ENCODE results near the gene PPFIA2.

DNA sequence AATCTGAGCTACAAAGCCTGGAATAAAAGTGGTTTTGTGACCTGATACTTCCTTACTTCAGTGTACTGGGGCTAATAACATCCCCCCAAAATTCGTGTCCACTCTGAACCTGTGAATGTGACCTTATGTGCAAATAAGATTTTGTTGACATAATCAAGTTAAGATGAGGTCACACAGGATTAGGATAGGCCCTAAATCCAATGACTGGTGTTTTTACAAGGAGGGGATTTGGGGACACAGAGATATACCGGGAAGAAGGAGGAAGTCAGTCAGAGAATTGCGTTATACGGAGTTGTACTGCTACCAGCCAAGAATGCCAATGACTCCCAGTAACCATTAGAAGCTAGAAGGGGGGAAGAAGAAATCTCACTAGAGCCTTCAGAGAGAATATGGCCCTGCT is 381.4 kb downstream of the PPFIA2 start:
- TF ChIP-seq, protein P1, sequence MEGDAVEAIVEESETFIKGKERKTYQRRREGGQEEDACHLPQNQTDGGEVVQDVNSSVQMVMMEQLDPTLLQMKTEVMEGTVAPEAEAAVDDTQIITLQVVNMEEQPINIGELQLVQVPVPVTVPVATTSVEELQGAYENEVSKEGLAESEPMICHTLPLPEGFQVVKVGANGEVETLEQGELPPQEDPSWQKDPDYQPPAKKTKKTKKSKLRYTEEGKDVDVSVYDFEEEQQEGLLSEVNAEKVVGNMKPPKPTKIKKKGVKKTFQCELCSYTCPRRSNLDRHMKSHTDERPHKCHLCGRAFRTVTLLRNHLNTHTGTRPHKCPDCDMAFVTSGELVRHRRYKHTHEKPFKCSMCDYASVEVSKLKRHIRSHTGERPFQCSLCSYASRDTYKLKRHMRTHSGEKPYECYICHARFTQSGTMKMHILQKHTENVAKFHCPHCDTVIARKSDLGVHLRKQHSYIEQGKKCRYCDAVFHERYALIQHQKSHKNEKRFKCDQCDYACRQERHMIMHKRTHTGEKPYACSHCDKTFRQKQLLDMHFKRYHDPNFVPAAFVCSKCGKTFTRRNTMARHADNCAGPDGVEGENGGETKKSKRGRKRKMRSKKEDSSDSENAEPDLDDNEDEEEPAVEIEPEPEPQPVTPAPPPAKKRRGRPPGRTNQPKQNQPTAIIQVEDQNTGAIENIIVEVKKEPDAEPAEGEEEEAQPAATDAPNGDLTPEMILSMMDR (IDR thresholded peaks at IDR 0.05; ENCODE audit: low read length) = no peak
- no peak for TF ChIP-seq EZH2 (IDR thresholded peaks at IDR 0.05; ENCODE audit: borderline replicate concordance, low read length)
